ENCODE results near the gene UPP2. TPM values are rescaled to one million over a fixed set of nuclear protein-coding genes. Genes with fewer than 3 reads are reported as not detected.

UPP2 gene
- total RNA-seq, 1 experiment from 2014 or later, result not detected

- Histone ChIP-seq H2BK15ac (ENCODE audit: low read depth, low read length) (no peak overlapping the region), H3K27ac (ENCODE audit: insufficient read length, low read depth, low read length) (no peak overlapping the region), H3K23ac (ENCODE audit: insufficient read length, low read depth, low read length) (no peak overlapping the region), H3K4me2 (ENCODE audit: insufficient read depth, insufficient read length, low read length) (no peak overlapping the region), H3K4me1 (ENCODE audit: insufficient read depth, low read length) (peaks cover 2% of the 10 kb centered on the region; the same call in 1 of the 2 replicates), H2BK5ac (ENCODE audit: insufficient read length, low read length) (no peak overlapping the region), H3K56ac (ENCODE audit: insufficient read length, low read depth, low read length) (no peak overlapping the region), H4K91ac (ENCODE audit: insufficient read length, low read depth, low read length) (no peak overlapping the region), H4K8ac (replicated peaks; ENCODE audit: insufficient read length, low read depth, low read length) (no peak overlapping the region), H4K5ac (ENCODE audit: insufficient read length, low read depth, low read length) (no peak overlapping the region), H3K79me2 (ENCODE audit: insufficient read depth, low read length) (no peaks in the 10 kb centered on the region), H3K14ac (ENCODE audit: insufficient read depth, low read length) (no peak overlapping the region), H2AK5ac (ENCODE audit: insufficient read length, low read length) (no peak overlapping the region), H3K9me3 (ENCODE audit: control insufficient read depth, low read depth, low read length) (no peaks in the 10 kb centered on the region), H3K79me1 (ENCODE audit: insufficient read depth, low read depth, low read length, poor library complexity, severe bottlenecking) (no peaks in the 10 kb centered on the region), H2BK120ac (ENCODE audit: low read depth, low read length, poor library complexity, severe bottlenecking) (no peak overlapping the region), H3K27me3 (ENCODE audit: insufficient read depth, low read length) (no peaks in the 10 kb centered on the region), H4K20me1 (ENCODE audit: control insufficient read depth, insufficient read depth, insufficient read length) (no peaks in the 10 kb centered on the region), H2BK12ac (ENCODE audit: insufficient read length, low read depth, low read length) (no peak overlapping the region), H3K23me2 (ENCODE audit: insufficient read length, low read depth, low read length, poor library complexity, severe bottlenecking) (no peaks in the 10 kb centered on the region), H3K18ac (ENCODE audit: insufficient read length, low read depth, low read length) (no peak overlapping the region), H2BK20ac (ENCODE audit: low read depth, low read length, poor library complexity, severe bottlenecking) (no peak overlapping the region), H3K4ac (ENCODE audit: low read depth, low read length) (no peak overlapping the region), H3T11ph (ENCODE audit: low read length) (no peak overlapping the region), H3K9ac (ENCODE audit: extremely low read depth, insufficient read length, low read length) (no peak overlapping the region), H2AFZ (ENCODE audit: low read length) (no peak overlapping the region)
- H3K9me3 Mint-ChIP-seq, result no peaks in the 10 kb centered on the region; a peak in 1 of 5 replicates
- H3K27me3 Mint-ChIP-seq (ENCODE audit: low read depth), result no peaks in the 10 kb centered on the region; the same call in 1 of the 2 replicates
- no CpG with 5 or more reads among the region's 2 CpGs for WGBS (ENCODE audit: extremely low coverage, insufficient read length, low lambda C conversion rate)
- peaks cover 8% of the 10 kb centered on the region in 2 experiments; a peak in 3 of 4 replicates for H3K4me1 Mint-ChIP-seq
- no peak for TF ChIP-seq CTCF (conservative IDR thresholded peaks at IDR 0.05)
- DNase-seq, result no peak
- no peak overlapping the region for H3K27ac Mint-ChIP-seq
- H3K4me3 Mint-ChIP-seq, result no peak overlapping the region
- no peaks in the 10 kb centered on the region for H3K36me3 Mint-ChIP-seq (ENCODE audit: insufficient read depth in 1 of 3, low read depth in 3 of 3)
These were observed 79.5 kb downstream of the UPP2 start for GRCh38 chr2:158181171-158181570.
